Measurements from ENCODE around the gene ATP6V1F. TPM values are rescaled to one million over a fixed set of nuclear protein-coding genes. Genes with fewer than 3 reads are reported as not detected.

Gene ATP6V1F
- total and polyA plus RNA-seq, 7 experiments from 2014 or later, result 58.4 to 340 (median 101) TPM

DNA sequence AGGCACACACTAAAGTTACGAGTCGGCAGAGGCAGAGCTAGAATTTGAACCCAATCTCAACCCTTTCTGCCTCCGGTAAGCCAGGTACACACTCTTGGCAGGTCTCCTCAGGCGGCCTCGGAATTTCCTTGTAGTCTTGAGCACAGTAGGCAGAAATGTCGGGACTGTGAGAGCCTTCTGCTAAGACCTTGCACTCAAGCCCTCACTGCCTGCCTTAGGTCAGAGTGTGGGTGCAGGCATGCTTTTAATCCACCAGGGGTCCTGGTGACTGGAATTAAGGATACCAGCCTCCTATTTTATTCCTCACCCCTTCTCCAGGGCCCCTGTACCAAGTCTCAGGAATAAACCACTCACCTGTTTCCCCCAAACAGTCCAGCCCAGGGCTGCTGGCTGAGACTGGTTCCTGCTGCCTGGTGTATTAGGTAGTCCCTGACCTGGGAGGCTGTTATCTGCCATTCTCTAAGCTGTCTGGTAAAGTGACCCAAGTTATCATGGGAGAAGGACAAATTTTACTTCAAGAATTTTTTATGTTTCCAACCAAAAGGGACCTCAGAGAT, 855 bp downstream of the ATP6V1F start:
- CTCF ChIA-PET, result interaction anchor here (1.0 to 1.6 kb wide), 2 partner anchors 20 to 126 kb away, joined by 3 to 4 read pairs; no protein-coding TSS in a partner anchor
- POLR2A ChIA-PET, result interaction anchor here (0.6 to 1.5 kb wide), 5 partner anchors 20 to 386 kb away, joined by 3 to 9 read pairs (median 4); partner anchors contain the start of genes CALU and METTL2B
- Histone ChIP-seq H3K4me3 (ENCODE audit: low read length) (peak overlapping the region; percentile 88), H3K4me1 (ENCODE audit: control insufficient read depth in 2 of 2, insufficient read depth in 2 of 2, low read length in 2 of 2) (peaks cover 12 to 15% of the 10 kb centered on the region in 2 donors), H3K27me3 (ENCODE audit: control insufficient read depth in 2 of 2, insufficient read depth in 2 of 2, low read length in 2 of 2) (no peaks in the 10 kb centered on the region), H3K27ac (ENCODE audit: low read depth, low read length) (peak overlapping the region; percentile 76), H3K36me3 (ENCODE audit: control insufficient read depth in 2 of 3, insufficient read depth in 3 of 3, low read length in 3 of 3) (peaks cover 0 to 19% (median 0%) of the 10 kb centered on the region in 3 experiments), H3K9me3 (ENCODE audit: control insufficient read depth in 2 of 3, low read length in 3 of 3) (no peaks in the 10 kb centered on the region)
- H3K27ac Mint-ChIP-seq, result peak overlapping the region in 8 of 9 donors; percentile 86 to 99 (median 93)
- H3K9me3 Mint-ChIP-seq, result no peaks in the 10 kb centered on the region
- H3K4me3 Mint-ChIP-seq, result peak overlapping the region; percentile 88 to 100 (median 98)
- H3K27me3 Mint-ChIP-seq, result peaks cover 0 to 9% (median 0%) of the 10 kb centered on the region in 5 donors
- DNase-seq (peak in 8 of 9 donors; percentile 16 to 46 (median 30)), ATAC-seq (peak; percentile 28)
- intact Hi-C loops (cut with micrococcal nuclease), result loop anchor here (1.0 to 10.0 kb wide), 11 partner anchors 20 to 1276 kb away; partner anchors contain the start of genes CCDC136 (in 2 of the 2), HILPDA (in 2 of the 2), ARF5 (in 1 of the 2) and GCC1 (in 1 of the 2)
- peaks cover 0 to 14% (median 5%) of the 10 kb centered on the region in 5 donors for H3K36me3 Mint-ChIP-seq
- H3K4me1 Mint-ChIP-seq, result peaks cover 21 to 41% (median 33%) of the 10 kb centered on the region in 7 donors

DNA sequence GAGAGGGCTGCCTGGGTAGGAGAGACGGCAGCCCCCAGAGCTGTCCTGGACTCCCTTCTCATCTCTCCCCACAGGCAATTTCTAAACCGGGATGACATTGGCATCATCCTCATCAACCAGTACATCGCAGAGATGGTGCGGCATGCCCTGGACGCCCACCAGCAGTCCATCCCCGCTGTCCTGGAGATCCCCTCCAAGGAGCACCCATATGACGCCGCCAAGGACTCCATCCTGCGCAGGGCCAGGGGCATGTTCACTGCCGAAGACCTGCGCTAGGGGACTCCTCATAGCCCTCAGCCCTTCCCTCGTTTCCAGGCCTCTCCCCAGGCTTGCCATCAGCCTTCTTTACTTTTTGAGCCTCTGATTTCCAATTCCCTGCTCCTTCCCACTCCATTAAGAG, 2.6 kb downstream of the ATP6V1F start:
- H3K27ac ChIP-seq (ENCODE audit: low read depth, low read length), result no peak overlapping the region
- Mint-ChIP-seq H3K4me1 (peaks cover 25 to 44% (median 36%) of the 10 kb centered on the region in 7 donors), H3K4me3 (peak overlapping the region in 6 of 10 donors; percentile 1 to 60 (median 28))

DNA sequence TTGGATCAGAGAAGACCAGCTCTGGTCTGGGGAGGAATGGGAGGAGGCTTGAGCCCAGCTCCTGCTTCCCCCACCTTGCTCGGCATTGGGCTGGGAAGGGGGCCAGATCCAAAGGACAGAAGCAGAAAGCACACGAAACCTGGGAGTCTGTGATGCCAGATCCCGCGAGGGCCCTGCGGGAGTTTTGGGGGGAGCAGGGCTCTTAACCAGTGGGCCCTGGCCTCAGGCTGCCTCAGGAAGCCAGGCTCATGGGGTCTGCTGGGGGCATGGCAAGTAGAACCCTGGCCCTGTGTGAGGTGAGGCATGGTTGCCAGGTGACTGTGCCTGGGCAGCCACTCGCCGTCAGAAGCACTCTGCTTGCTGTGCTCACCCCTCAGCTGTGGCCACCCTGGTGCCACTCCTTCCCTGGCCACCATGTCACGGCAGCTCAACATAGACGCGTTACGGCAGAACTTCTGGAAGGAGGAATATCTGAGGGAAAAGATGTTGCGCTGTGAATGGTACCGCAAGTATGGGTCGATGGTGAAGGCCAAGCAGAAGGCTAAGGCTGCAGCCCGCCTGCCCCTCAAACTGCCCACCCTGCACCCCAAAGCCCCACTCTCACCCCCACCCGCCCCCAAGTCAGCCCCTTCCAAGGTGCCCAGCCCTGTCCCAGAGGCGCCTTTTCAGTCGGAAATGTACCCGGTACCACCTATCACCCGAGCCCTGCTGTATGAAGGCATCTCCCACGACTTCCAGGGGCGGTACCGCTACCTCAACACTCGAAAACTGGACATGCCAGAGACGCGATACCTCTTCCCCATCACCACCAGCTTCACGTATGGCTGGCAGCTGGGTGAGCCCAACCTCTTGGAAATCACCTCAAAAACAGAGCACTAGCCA, 3.6 kb downstream of the ATP6V1F start:
- Mint-ChIP-seq H3K27me3 (peaks cover 0 to 26% (median 0%) of the 10 kb centered on the region in 5 donors), H3K4me3 (peak overlapping the region in 4 of 10 donors; percentile 15 to 60 (median 38)), H3K4me1 (peaks cover 26 to 45% (median 38%) of the 10 kb centered on the region in 7 donors), H3K9me3 (no peaks in the 10 kb centered on the region), H3K27ac (peak overlapping the region in 1 of 9 donors; percentile 55), H3K36me3 (peaks cover 0 to 14% (median 5%) of the 10 kb centered on the region in 5 donors)
- ChIA-PET CTCF (interaction anchor here (1.3 kb wide), 1 partner anchor 17 kb away, joined by 3 read pairs; no protein-coding TSS in a partner anchor), POLR2A (no interaction called here)
- H3K4me3 ChIP-seq (ENCODE audit: low read length), result no peak overlapping the region
- H3K27ac ChIP-seq (ENCODE audit: low read depth, low read length), result no peak overlapping the region
- H3K36me3 ChIP-seq (ENCODE audit: control insufficient read depth in 2 of 3, insufficient read depth in 3 of 3, low read length in 3 of 3), result peaks cover 0 to 19% (median 0%) of the 10 kb centered on the region in 3 experiments
- intact Hi-C loops (cut with micrococcal nuclease), result loop anchor here (10.0 kb wide), 2 partner anchors 331 to 1211 kb away; partner anchors contain the start of gene SND1 (in 1 of the 2)
- peaks cover 15 to 17% of the 10 kb centered on the region in 2 donors for H3K4me1 ChIP-seq (ENCODE audit: control insufficient read depth in 2 of 2, insufficient read depth in 2 of 2, low read length in 2 of 2)
- no peak for ATAC-seq
- no peaks in the 10 kb centered on the region for H3K27me3 ChIP-seq (ENCODE audit: control insufficient read depth in 2 of 2, insufficient read depth in 2 of 2, low read length in 2 of 2)
- H3K9me3 ChIP-seq (ENCODE audit: control insufficient read depth in 2 of 3, low read length in 3 of 3), result no peaks in the 10 kb centered on the region
- no peak for DNase-seq

More for the DNA sequence above, 2.6 kb downstream of the ATP6V1F start:
- Histone ChIP-seq H3K4me3 (ENCODE audit: low read length) (no peak overlapping the region), H3K27me3 (ENCODE audit: control insufficient read depth in 2 of 2, insufficient read depth in 2 of 2, low read length in 2 of 2) (no peaks in the 10 kb centered on the region), H3K4me1 (ENCODE audit: control insufficient read depth in 2 of 2, insufficient read depth in 2 of 2, low read length in 2 of 2) (peaks cover 15 to 17% of the 10 kb centered on the region in 2 donors), H3K36me3 (ENCODE audit: control insufficient read depth in 2 of 3, insufficient read depth in 3 of 3, low read length in 3 of 3) (peaks cover 0 to 19% (median 0%) of the 10 kb centered on the region in 3 experiments), H3K9me3 (ENCODE audit: control insufficient read depth in 2 of 3, low read length in 3 of 3) (no peaks in the 10 kb centered on the region)
- ATAC-seq, result no peak
- intact Hi-C loops (cut with micrococcal nuclease), result loop anchor here (10.0 kb wide), 2 partner anchors 331 to 1211 kb away; partner anchors contain the start of gene SND1 (in 1 of the 2)
- Mint-ChIP-seq H3K36me3 (peaks cover 0 to 14% (median 5%) of the 10 kb centered on the region in 5 donors), H3K9me3 (no peaks in the 10 kb centered on the region), H3K27ac (no peak overlapping the region), H3K27me3 (peaks cover 0 to 17% (median 0%) of the 10 kb centered on the region in 5 donors)
- CTCF ChIA-PET, result interaction anchor here (1.3 kb wide), 1 partner anchor 18 kb away, joined by 3 read pairs; no protein-coding TSS in a partner anchor
- DNase-seq, result no peak
- POLR2A ChIA-PET, result no interaction called here

DNA sequence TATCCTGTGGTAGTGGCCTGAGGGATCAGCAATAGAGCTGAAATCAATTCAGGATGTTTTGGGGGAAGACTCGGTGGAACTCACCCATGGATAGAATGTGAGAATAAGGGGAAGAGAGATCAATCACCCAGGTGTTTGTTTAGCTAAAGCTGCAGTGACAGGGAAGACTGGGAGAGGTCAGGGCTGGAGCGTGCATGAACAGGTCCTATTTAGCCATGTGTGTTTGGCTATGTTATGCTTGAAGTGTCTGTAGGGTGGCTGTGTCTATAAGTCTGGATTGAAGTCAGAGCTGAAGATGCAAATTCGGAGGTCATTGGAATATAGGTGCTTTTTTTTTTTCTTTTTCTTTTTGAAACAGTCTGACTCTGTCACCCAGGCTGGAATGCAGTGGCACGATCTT, 4.6 kb downstream of the ATP6V1F start:
- Histone ChIP-seq H3K36me3 (ENCODE audit: control insufficient read depth in 2 of 3, insufficient read depth in 3 of 3, low read length in 3 of 3) (peaks cover 0 to 19% (median 0%) of the 10 kb centered on the region in 3 experiments), H3K9me3 (ENCODE audit: control insufficient read depth in 2 of 3, low read length in 3 of 3) (no peaks in the 10 kb centered on the region), H3K27me3 (ENCODE audit: control insufficient read depth in 2 of 2, insufficient read depth in 2 of 2, low read length in 2 of 2) (no peaks in the 10 kb centered on the region), H3K4me1 (ENCODE audit: control insufficient read depth in 2 of 2, insufficient read depth in 2 of 2, low read length in 2 of 2) (peaks cover 12 to 13% of the 10 kb centered on the region in 2 donors), H3K27ac (ENCODE audit: low read depth, low read length) (no peak overlapping the region), H3K4me3 (ENCODE audit: low read length) (no peak overlapping the region)
- intact Hi-C loops (cut with micrococcal nuclease), result loop anchor here (10.0 kb wide), 2 partner anchors 332 to 1212 kb away; partner anchors contain the start of gene SND1 (in 1 of the 2)
- CTCF ChIA-PET, result interaction anchor here (0.5 to 1.2 kb wide), 2 partner anchors 16 to 40 kb away, joined by 3 read pairs; no protein-coding TSS in a partner anchor
- Mint-ChIP-seq H3K9me3 (no peaks in the 10 kb centered on the region), H3K36me3 (peaks cover 0 to 14% (median 5%) of the 10 kb centered on the region in 5 donors), H3K4me1 (peaks cover 23 to 46% (median 34%) of the 10 kb centered on the region in 7 donors), H3K4me3 (peak overlapping the region in 5 of 10 donors; percentile 1 to 45 (median 19)), H3K27ac (no peak overlapping the region), H3K27me3 (peaks cover 0 to 34% (median 0%) of the 10 kb centered on the region in 5 donors)
- POLR2A ChIA-PET, result no interaction called here
- ATAC-seq (no peak), DNase-seq (no peak)

DNA sequence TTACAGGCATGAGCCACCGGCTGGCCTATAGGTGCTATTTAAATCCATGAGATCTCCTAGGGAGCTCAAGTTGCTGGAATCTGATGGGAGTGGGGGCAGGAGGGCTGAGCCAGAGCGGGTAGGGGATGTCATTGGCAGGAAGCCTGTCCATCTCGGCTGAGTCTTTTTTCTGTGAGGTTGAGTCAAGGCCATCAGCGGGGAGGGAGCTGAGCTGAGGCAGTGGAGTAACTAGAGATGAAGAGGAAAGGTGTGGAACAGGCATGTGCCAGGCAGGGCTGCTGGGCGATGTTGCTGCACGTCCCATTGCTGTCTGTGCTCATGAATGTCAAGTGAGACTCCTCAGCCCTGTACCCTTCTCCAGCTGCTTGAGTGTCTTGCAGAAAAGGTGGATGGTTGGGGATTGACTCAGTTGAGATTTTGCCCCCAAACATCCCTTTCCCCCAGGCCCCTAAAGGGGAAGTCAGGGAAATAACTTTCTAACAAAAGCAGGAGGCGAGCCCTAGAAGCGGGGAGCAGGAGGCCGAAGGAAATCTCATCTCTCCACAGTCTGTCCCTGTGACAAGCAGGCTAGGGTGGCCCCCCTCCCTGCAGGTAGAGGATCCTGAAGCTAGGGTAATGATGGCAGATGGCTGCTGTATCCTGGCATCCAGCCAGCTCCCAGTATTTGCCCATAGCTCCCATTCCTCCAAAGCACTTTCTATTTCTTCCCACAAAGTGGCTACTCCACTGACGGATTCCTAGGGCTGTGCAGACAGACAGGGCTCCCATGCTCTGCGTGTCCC, 5.4 kb downstream of the ATP6V1F start:
- ChIA-PET CTCF (interaction anchor here (1.2 kb wide), 1 partner anchor 15 kb away, joined by 3 read pairs; no protein-coding TSS in a partner anchor), POLR2A (no interaction called here)
- Histone ChIP-seq H3K27ac (ENCODE audit: low read depth, low read length) (no peak overlapping the region), H3K4me1 (ENCODE audit: control insufficient read depth in 2 of 2, insufficient read depth in 2 of 2, low read length in 2 of 2) (peaks cover 11 to 12% of the 10 kb centered on the region in 2 donors), H3K4me3 (ENCODE audit: low read length) (no peak overlapping the region), H3K9me3 (ENCODE audit: control insufficient read depth in 2 of 3, low read length in 3 of 3) (no peaks in the 10 kb centered on the region), H3K36me3 (ENCODE audit: control insufficient read depth in 2 of 3, insufficient read depth in 3 of 3, low read length in 3 of 3) (peaks cover 0 to 16% (median 0%) of the 10 kb centered on the region in 3 experiments), H3K27me3 (ENCODE audit: control insufficient read depth in 2 of 2, insufficient read depth in 2 of 2, low read length in 2 of 2) (no peaks in the 10 kb centered on the region)
- intact Hi-C loops (cut with micrococcal nuclease), result loop anchor here (10.0 kb wide), 2 partner anchors 333 to 1213 kb away; partner anchors contain the start of gene SND1 (in 1 of the 2)
- H3K4me3 Mint-ChIP-seq, result peak overlapping the region in 9 of 10 donors; percentile 48 to 81 (median 67)
- no peak overlapping the region for H3K27ac Mint-ChIP-seq
- no peaks in the 10 kb centered on the region for H3K9me3 Mint-ChIP-seq
- peaks cover 0 to 32% (median 0%) of the 10 kb centered on the region in 5 donors for H3K27me3 Mint-ChIP-seq
- no peak for DNase-seq
- no peak for ATAC-seq
- peaks cover 0 to 11% (median 5%) of the 10 kb centered on the region in 5 donors for H3K36me3 Mint-ChIP-seq
- peaks cover 17 to 39% (median 31%) of the 10 kb centered on the region in 7 donors for H3K4me1 Mint-ChIP-seq

All from naive thymus-derived CD4-positive, alpha-beta T cell (primary cell).